AG04449 (cell line): ENCODE measurements around the gene MRPL52.

ENCODE experiments used
- CTCF ChIA-PET: fragments of 350-600 bp; formaldehyde crosslinking; extraction: SDS; loops from one replicate; lab custom pipeline; 2021; ENCODE audit warnings: antibody characterized with exemption; lab: Yijun Ruan, JAX
- POLR2A ChIA-PET: fragments of 400-600, 350-600 bp; formaldehyde crosslinking; extraction: SDS; loops from one replicate; lab custom pipeline; 2020; ENCODE audit warnings: antibody characterized with exemption, inconsistent platforms; lab: Yijun Ruan, JAX
- DNase-seq: peaks from one replicate; pipeline ENCODE4 v3.0.0-alpha.2; 2010; ENCODE audit warnings: low read depth, low spot score
- H3K4me3 ChIP-seq: 2 replicates; pipeline ENCODE4 v1.5.1; 2011; ENCODE audit warnings: low read depth, mild to moderate bottlenecking, control low read depth, low read length
- TF ChIP-seq, protein P1 (sequence below): IDR thresholded peaks from one replicate; pipeline ENCODE4 v1.5.1; 2011; ENCODE audit warnings: mild to moderate bottlenecking, moderate library complexity, low read length, control low read depth, inconsistent platforms; ENCODE audit not compliant: insufficient read depth; ENCODE audit errors: missing control alignments

Gene MRPL52

GRCh38 chr14:22813145-22813544 lies 16.5 kb upstream of the MRPL52 start:
- TF ChIP-seq, protein P1, sequence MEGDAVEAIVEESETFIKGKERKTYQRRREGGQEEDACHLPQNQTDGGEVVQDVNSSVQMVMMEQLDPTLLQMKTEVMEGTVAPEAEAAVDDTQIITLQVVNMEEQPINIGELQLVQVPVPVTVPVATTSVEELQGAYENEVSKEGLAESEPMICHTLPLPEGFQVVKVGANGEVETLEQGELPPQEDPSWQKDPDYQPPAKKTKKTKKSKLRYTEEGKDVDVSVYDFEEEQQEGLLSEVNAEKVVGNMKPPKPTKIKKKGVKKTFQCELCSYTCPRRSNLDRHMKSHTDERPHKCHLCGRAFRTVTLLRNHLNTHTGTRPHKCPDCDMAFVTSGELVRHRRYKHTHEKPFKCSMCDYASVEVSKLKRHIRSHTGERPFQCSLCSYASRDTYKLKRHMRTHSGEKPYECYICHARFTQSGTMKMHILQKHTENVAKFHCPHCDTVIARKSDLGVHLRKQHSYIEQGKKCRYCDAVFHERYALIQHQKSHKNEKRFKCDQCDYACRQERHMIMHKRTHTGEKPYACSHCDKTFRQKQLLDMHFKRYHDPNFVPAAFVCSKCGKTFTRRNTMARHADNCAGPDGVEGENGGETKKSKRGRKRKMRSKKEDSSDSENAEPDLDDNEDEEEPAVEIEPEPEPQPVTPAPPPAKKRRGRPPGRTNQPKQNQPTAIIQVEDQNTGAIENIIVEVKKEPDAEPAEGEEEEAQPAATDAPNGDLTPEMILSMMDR, result no peak
- no peak for DNase-seq
- POLR2A ChIA-PET, result interaction anchor here (0.6 kb wide), 1 partner anchor 14 kb away, joined by 3 read pairs; no protein-coding TSS in a partner anchor
- H3K4me3 ChIP-seq, result no peak overlapping the region
- CTCF ChIA-PET, result interaction anchor here (1.3 to 2.5 kb wide), 3 partner anchors 155 to 257 kb away, joined by 4 to 9 read pairs (median 9); no protein-coding TSS in a partner anchor

GRCh38 chr14:22814373-22814772 lies 15.3 kb upstream of the MRPL52 start:
- POLR2A ChIA-PET, result no interaction called here
- H3K4me3 ChIP-seq, result no peak overlapping the region
- TF ChIP-seq, protein P1, result no peak
- no peak for DNase-seq
- CTCF ChIA-PET, result interaction anchor here (0.7 to 2.2 kb wide), 4 partner anchors 8 to 258 kb away, joined by 3 to 8 read pairs (median 4); no protein-coding TSS in a partner anchor

DNA sequence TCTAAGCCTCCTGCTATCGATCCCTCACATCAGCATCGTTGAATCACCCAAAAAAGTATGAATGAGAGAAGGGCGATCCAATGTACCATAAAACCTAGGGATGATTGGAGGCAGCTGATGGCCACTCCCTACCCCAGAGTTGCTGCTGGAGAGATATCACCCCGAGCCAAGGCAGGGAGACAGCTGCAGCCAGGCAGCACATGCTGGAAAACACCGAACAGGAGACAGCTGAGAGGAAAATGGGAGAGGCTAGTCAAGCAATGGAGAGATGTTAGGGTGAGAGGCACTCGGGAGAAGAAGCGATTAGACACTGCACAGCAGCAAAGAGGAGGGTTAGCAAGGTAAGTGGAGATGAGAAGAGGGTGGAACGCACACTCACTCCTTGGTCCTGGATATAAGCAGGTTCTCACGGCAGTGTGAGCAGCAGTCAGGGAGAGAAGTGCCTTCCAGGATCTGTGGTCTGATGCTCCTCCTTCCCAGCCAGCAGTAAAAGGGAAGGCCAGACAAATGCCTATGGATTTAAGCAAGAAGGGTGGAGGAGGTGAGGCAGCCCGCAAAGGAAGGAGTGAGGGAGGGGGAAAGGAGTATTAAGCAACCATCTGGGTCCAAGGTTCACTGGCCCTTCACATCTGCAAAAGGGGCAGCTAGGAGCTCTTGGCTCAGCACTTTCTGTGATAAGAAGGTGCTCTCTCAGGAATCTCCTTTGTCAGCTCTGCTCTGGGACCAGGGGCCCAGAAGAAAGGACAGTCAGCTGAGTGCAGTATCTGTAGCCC lies 14.6 kb upstream of the MRPL52 start, which contains the start of gene SLC7A7:
TSS of gene SLC7A7 (minus strand) at position 495 of the 773 bp plus-strand sequence. CDS start 2,037 bp downstream, outside the sequence.
- CTCF ChIA-PET, result interaction anchor here (0.7 to 10.1 kb wide), 6 partner anchors 8 to 258 kb away, joined by 3 to 256 read pairs (median 6); no protein-coding TSS in a partner anchor
- DNase-seq, result no peak
- POLR2A ChIA-PET, result no interaction called here
- TF ChIP-seq, protein P1, result no peak
- H3K4me3 ChIP-seq, result peak within 1 kb of the TSS; percentile 6; the same call in 1 of the 2 replicates

DNA sequence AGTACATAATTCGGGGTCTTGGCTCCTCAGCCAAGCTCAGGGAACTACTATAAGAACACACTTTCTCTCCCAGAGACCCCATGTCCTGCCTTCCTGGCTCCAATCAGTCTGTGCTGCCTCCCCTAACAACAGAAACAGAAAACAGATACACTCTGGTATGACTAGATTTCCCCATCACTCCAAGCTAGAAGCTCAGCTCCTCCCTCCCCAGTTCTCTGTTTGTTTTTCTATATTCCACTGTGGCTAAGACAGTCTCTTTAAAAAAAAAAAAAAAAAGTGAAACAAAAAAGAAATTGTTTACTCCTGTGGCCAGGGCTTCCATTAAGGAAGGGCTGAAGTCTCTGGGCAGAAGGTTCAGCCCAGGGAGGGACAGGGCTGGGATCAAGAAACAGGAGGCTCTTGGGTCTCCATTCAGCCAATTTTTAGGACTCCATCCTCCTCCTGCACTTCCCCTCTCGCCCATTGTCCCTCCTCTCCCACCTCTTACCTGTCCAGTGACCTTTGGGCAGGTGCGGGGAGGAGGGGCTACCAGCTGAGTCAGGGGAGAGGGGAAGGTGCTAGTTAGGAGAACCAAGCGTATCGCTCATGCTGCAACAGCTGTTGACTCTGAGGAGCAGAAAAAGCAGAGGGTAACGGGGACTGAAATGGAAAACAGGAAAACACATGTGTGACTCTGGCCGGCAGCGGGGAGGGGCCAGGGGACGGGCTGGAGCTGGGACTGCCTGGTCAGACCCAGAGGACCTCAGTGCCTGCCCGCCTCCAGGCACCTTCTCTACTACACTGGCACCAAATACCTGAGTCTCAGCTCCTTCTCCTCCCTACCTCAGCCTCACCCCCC lies 10.3 kb upstream of the MRPL52 start:
- ChIA-PET POLR2A (interaction anchor here (0.6 to 0.9 kb wide), 3 partner anchors 16 to 297 kb away, joined by 3 to 4 read pairs (median 3); no protein-coding TSS in a partner anchor), CTCF (interaction anchor here (0.6 to 10.1 kb wide), 20 partner anchors 10 to 263 kb away, joined by 3 to 256 read pairs (median 4); partner anchors contain the start of gene MMP14)
- H3K4me3 ChIP-seq, result peak overlapping the region; percentile 42
- no peak for DNase-seq
- TF ChIP-seq, protein P1, result no peak

DNA sequence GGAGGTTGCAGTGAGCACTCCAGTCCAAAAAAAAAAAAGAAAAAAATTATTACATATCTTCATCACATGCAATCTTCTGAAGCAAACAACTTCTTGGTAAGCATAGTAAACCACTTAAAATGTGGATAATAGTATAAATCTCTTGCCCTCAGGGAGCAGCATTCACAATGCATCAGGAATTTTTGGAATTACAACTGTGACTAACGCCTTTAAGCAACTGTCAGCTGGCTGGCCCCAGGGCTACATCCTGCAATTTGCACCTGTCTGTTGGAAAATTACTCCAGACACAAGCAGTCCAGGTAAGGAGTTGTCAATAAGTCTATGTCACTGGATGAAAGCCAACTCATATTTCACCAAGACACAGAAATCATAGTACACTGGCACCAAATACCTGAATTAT lies 9.0 kb upstream of the MRPL52 start:
- CTCF ChIA-PET, result interaction anchor here (1.2 to 10.1 kb wide), 14 partner anchors 10 to 265 kb away, joined by 3 to 256 read pairs (median 11); partner anchors contain the start of gene MMP14
- DNase-seq, result no peak
- POLR2A ChIA-PET, result no interaction called here

More for the DNA sequence above, 9.0 kb upstream of the MRPL52 start:
- TF ChIP-seq, protein P1, result no peak
- no peak overlapping the region for H3K4me3 ChIP-seq
